H1 (cell line): ENCODE data around the gene UGT1A3. TPM values are rescaled to one million over a fixed set of nuclear protein-coding genes. Genes with fewer than 3 reads are reported as not detected.

Experiments used
- CTCF ChIA-PET: fragments of 300-600 bp; sonication (Branson Sonifier 250); formaldehyde crosslinking; loops from one replicate; lab custom pipeline; 2021; ENCODE audit not compliant: partially characterized antibody; lab: Charles Lee
- POLR2A ChIA-PET: fragments of 300-600 bp; sonication (Branson Sonifier 250); formaldehyde crosslinking; loops from one replicate; lab custom pipeline; 2021; ENCODE audit warnings: inconsistent platforms; ENCODE audit not compliant: partially characterized antibody; lab: Charles Lee
- DNase-seq, 2 experiments: peaks; one replicate each; pipeline versions ENCODE4 v3.0.0 to v3.0.0-alpha.2; 2010 to 2022; ENCODE audit warnings: low spot score in 2 of 2, low read depth in 1 of 2, mixed read lengths in 1 of 2
- FAIRE-seq: peaks from 2 replicates; lab custom pipeline; 2011; peaks lifted over from hg19 to GRCh38; lab: Jason Lieb, UNC
- H2AFZ ChIP-seq: 2 replicates; pipeline ENCODE4 v1.8.1; 2012; ENCODE audit warnings: low read length, inconsistent platforms
- H2AK5ac ChIP-seq: 2 replicates; pipeline ENCODE4 v1.6.1; 2013; ENCODE audit warnings: low read depth, low read length
- H2BK120ac ChIP-seq: replicated peaks from 2 replicates; pipeline ENCODE3; 2013; ENCODE audit warnings: low read depth, low read length, inconsistent platforms
- H2BK12ac ChIP-seq: 2 replicates; pipeline ENCODE4 v1.6.1; 2013; ENCODE audit warnings: low read depth, low read length
- H2BK15ac ChIP-seq: 2 replicates; pipeline ENCODE4 v1.6.1; 2013; ENCODE audit warnings: low read length
- H2BK20ac ChIP-seq: 2 replicates; pipeline ENCODE4 v1.6.1; 2013; ENCODE audit warnings: low read length
- H2BK5ac ChIP-seq: 2 replicates; pipeline ENCODE4 v1.6.1; 2013; ENCODE audit warnings: low read depth, low read length
- H3K14ac ChIP-seq: 2 replicates; pipeline ENCODE4 v1.6.1; 2013; ENCODE audit warnings: inconsistent platforms; ENCODE audit not compliant: insufficient read length
- H3K18ac ChIP-seq: 2 replicates; pipeline ENCODE4 v1.6.1; 2013; ENCODE audit warnings: low read length; ENCODE audit errors: extremely low read depth
- H3K23ac ChIP-seq: 2 replicates; pipeline ENCODE4 v1.6.1; 2013; ENCODE audit warnings: inconsistent platforms; ENCODE audit not compliant: insufficient read length
- H3K23me2 ChIP-seq: 2 replicates; pipeline ENCODE4 v1.6.1; 2013; ENCODE audit warnings: low read depth, low read length
- H3K27ac ChIP-seq: 2 replicates; pipeline ENCODE4 v1.6.1; 2011; ENCODE audit warnings: low read depth, low read length, inconsistent platforms
- H3K27me3 ChIP-seq, 4 experiments: replicated peaks in 1 of 4; 1 replicate in 1 of 4; 2 replicates in 3 of 4; pipeline versions ENCODE4 v1.6.1 to v1.8.1; 2011 to 2013; ENCODE audit warnings: low read length in 3 of 4, mild to moderate bottlenecking in 3 of 4, inconsistent platforms in 2 of 4, mixed read lengths in 2 of 4, moderate library complexity in 1 of 4; ENCODE audit not compliant: control insufficient read depth in 3 of 4, insufficient read depth in 3 of 4; ENCODE audit errors: extremely low read depth in 1 of 4
- H3K36me3 ChIP-seq, 4 experiments: 2 replicates each; pipeline versions ENCODE4 v1.6.1 to v1.8.1; 2011 to 2013; ENCODE audit warnings: mild to moderate bottlenecking in 4 of 4, low read length in 3 of 4, moderate library complexity in 2 of 4, control low read depth in 1 of 4, inconsistent platforms in 1 of 4; ENCODE audit not compliant: insufficient read depth in 4 of 4, control insufficient read depth in 2 of 4
- H3K4ac ChIP-seq: replicated peaks from 2 replicates; pipeline ENCODE3; 2013; ENCODE audit warnings: low read length, low read depth, mixed read lengths, inconsistent platforms; ENCODE audit not compliant: insufficient read length
- H3K4me1 ChIP-seq, 4 experiments: replicated peaks in 1 of 4; 1 replicate in 1 of 4; 2 replicates in 3 of 4; pipeline versions ENCODE4 v1.6.1 to v1.8.1; 2011 to 2013; ENCODE audit warnings: low read length in 3 of 4, inconsistent platforms in 2 of 4, mixed read lengths in 1 of 4; ENCODE audit not compliant: insufficient read depth in 4 of 4, control insufficient read depth in 3 of 4
- H3K4me2 ChIP-seq, 2 experiments: 2 replicates each; pipeline versions ENCODE4 v1.6.1 to v1.8.1; 2011 to 2013; ENCODE audit warnings: low read depth in 2 of 2, low read length in 2 of 2, control low read depth in 1 of 2, inconsistent platforms in 1 of 2, mild to moderate bottlenecking in 1 of 2; ENCODE audit not compliant: insufficient read depth in 1 of 2
- H3K4me3 ChIP-seq, 4 experiments: fragments of 200-600, 300-600 bp in 1 of 4; sonication (generic), shearing (Covaris generic), sonication (Bioruptor Twin) in 1 of 4; 2 replicates each; pipeline versions ENCODE4 v1.5.1 to v1.8.1; 2011 to 2016; ENCODE audit warnings: low read length in 4 of 4, low read depth in 3 of 4, control low read depth in 2 of 4, inconsistent platforms in 2 of 4, mild to moderate bottlenecking in 2 of 4, mixed read lengths in 1 of 4, moderate library complexity in 1 of 4; ENCODE audit not compliant: insufficient read depth in 2 of 4; ENCODE audit errors: extremely low read depth in 1 of 4
- H3K56ac ChIP-seq: replicated peaks from 2 replicates; pipeline ENCODE3; 2013; ENCODE audit warnings: low read depth, mild to moderate bottlenecking, mixed read lengths, low read length, inconsistent platforms; ENCODE audit not compliant: insufficient read length
- H3K79me1 ChIP-seq: 2 replicates; pipeline ENCODE4 v1.6.1; 2013; ENCODE audit warnings: low read depth, low read length, control low read depth
- H3K79me2 ChIP-seq, 2 experiments: 2 replicates each; pipeline versions ENCODE4 v1.6.1 to v1.8.1; 2012 to 2013; ENCODE audit warnings: low read length in 2 of 2, mild to moderate bottlenecking in 2 of 2, inconsistent platforms in 1 of 2; ENCODE audit not compliant: insufficient read depth in 2 of 2, control insufficient read depth in 1 of 2
- H3K9ac ChIP-seq, 4 experiments: replicated peaks in 1 of 4; 1 replicate in 1 of 4; 2 replicates in 3 of 4; pipeline versions ENCODE4 v1.6.1 to v1.8.1; 2011 to 2013; ENCODE audit warnings: low read depth in 3 of 4, low read length in 3 of 4, control low read depth in 2 of 4, mild to moderate bottlenecking in 2 of 4, moderate library complexity in 2 of 4, inconsistent platforms in 1 of 4; ENCODE audit errors: extremely low read depth in 1 of 4
- H3K9me3 ChIP-seq, 2 experiments: 2 replicates each; pipeline versions ENCODE4 v1.6.1 to v1.8.1; 2012 to 2013; ENCODE audit warnings: mild to moderate bottlenecking in 2 of 2, moderate library complexity in 2 of 2, control low read depth in 1 of 2, inconsistent platforms in 1 of 2, low read depth in 1 of 2, low read length in 1 of 2, mixed read lengths in 1 of 2; ENCODE audit not compliant: insufficient read depth in 2 of 2
- H4K20me1 ChIP-seq, 2 experiments: replicated peaks in 1 of 2; 2 replicates each; pipeline versions ENCODE3 to v1.8.1; 2011 to 2013; ENCODE audit warnings: inconsistent platforms in 2 of 2, low read length in 2 of 2, mild to moderate bottlenecking in 1 of 2; ENCODE audit not compliant: insufficient read depth in 2 of 2, control insufficient read depth in 1 of 2
- H4K5ac ChIP-seq: 2 replicates; pipeline ENCODE4 v1.6.1; 2013; ENCODE audit warnings: low read length, low read depth, mixed read lengths, inconsistent platforms; ENCODE audit not compliant: insufficient read length
- H4K8ac ChIP-seq: 2 replicates; pipeline ENCODE4 v1.8.0; 2013; ENCODE audit warnings: mild to moderate bottlenecking, moderate library complexity, low read length, inconsistent platforms; ENCODE audit not compliant: insufficient read depth; ENCODE audit errors: extremely low read depth
- H4K91ac ChIP-seq: replicated peaks from 2 replicates; pipeline ENCODE3; 2013; ENCODE audit warnings: low read length, mixed read lengths, inconsistent platforms; ENCODE audit not compliant: insufficient read length
- BCL11A ChIP-seq, 2 experiments: IDR thresholded peaks; one replicate each; pipeline ENCODE4 v1.6.1; 2011; ENCODE audit warnings: low read depth in 2 of 2, low read length in 2 of 2, mild to moderate bottlenecking in 2 of 2
- CBX8 ChIP-seq: fragments of 300-800, 300-1000 bp; sonication (generic); IDR thresholded peaks from 2 replicates; pipeline ENCODE4 v1.7.1; 2016; ENCODE audit warnings: low read depth, low read length, borderline replicate concordance
- CHD2 ChIP-seq: IDR thresholded peaks from 2 replicates; pipeline ENCODE4 v1.6.1; 2012; ENCODE audit warnings: low read length, improper control_type of control experiment
- CTBP2 ChIP-seq: IDR thresholded peaks from 2 replicates; pipeline ENCODE4 v1.7.0; 2011; ENCODE audit warnings: borderline replicate concordance, mild to moderate bottlenecking, moderate library complexity, mixed read lengths, low read length; ENCODE audit not compliant: insufficient read depth, insufficient read length
- EGR1 ChIP-seq: IDR thresholded peaks from 2 replicates; pipeline ENCODE4 v1.6.1; 2011; ENCODE audit warnings: low read depth, low read length, borderline replicate concordance
- PHF8 ChIP-seq: fragments of 200-600 bp; sonication (generic); conservative IDR thresholded peaks from 2 replicates; pipeline ENCODE4 v1.7.1; 2012; ENCODE audit warnings: low read depth, mild to moderate bottlenecking, inconsistent platforms, low read length, moderate library complexity
- SP2 ChIP-seq: IDR thresholded peaks from 2 replicates; pipeline ENCODE4 v1.6.1; 2012; ENCODE audit warnings: mild to moderate bottlenecking, low read length, inconsistent platforms
- WGBS, 2 experiments: shearing (Covaris generic) in 1 of 2; methylation state at CpG; one replicate each; pipeline versions ENCODE4 v1.1.6 to v1.1.7; 2013 to 2015; ENCODE audit warnings: low lambda C conversion rate in 2 of 2, mixed read lengths in 2 of 2, inconsistent platforms in 1 of 2, low coverage in 1 of 2, missing lambda C conversion rate in 1 of 2; ENCODE audit not compliant: insufficient replicate concordance in 2 of 2, insufficient coverage in 1 of 2, insufficient read length in 1 of 2; ENCODE audit errors: extremely low coverage in 1 of 2, missing lambda C conversion rate in 1 of 2; 5-methylcytosine and 5-hydroxymethylcytosine counted together
- polyA plus RNA-seq, 7 experiments: library from polyadenylated mRNA; depleted of rRNA in 3 of 7; stranded (reverse) in 5 of 7; unstranded in 2 of 7; fragments of >200 nt in 5 of 7; fragments of 200-250 nt in 2 of 7; gene quantifications; 1 replicate in 5 of 7; 2 replicates in 1 of 7; 4 replicates in 1 of 7; pipeline versions ENCODE4 v1.2.1 to v1.2.3, GENCODE V29; 2011 to 2013; ENCODE audit warnings: missing spikeins in 2 of 7, mixed read lengths in 2 of 7
- total RNA-seq: library from RNA; stranded (reverse); fragmentation: NEBNext Ultra II Directional; extraction: Animal tissue kit (Norgen Biotek cat#: 25700); gene quantifications from 2 replicates; pipeline ENCODE4 v1.2.1, GENCODE V29; 2021
- TF ChIP-seq, protein P1 (sequence below): IDR thresholded peaks from 2 replicates; pipeline ENCODE4 v1.6.1; 2012; ENCODE audit warnings: inconsistent platforms
- TF ChIP-seq, protein P2 (sequence below), 3 experiments: IDR thresholded peaks; 1 replicate in 2 of 3; 2 replicates in 1 of 3; pipeline versions ENCODE4 v1.5.1 to v1.6.1; 2011; ENCODE audit warnings: low read length in 3 of 3, mild to moderate bottlenecking in 3 of 3, inconsistent platforms in 2 of 3, low read depth in 1 of 3, moderate library complexity in 1 of 3; ENCODE audit not compliant: insufficient read depth in 1 of 3; ENCODE audit errors: control extremely low read depth in 1 of 3

UGT1A3 gene
- total and polyA plus RNA-seq, 2 of the 8 experiments (the other 6 are each of a cell fraction or from before 2014, with no cell fraction given) = not detected

DNA sequence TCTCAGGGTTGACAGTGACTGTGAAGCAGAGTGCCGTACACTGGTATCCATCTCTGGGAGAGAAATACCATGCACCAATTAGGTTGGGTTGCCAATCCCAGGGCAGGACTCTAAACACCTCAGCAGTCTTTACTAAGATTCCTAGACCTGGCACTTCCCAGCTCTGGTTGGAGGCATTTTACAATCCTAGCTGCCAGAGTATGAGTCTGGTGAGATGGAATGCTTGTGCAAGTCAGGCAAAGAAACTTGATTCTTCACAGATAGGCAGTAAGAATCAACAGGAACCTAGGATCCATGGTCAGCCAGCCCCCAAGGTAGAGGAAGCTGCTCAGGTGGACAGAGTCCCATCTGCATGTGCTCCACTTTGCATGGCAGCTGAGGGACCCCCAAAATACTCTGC lies 22.1 kb upstream of the UGT1A3 start:
- POLR2A ChIA-PET = no interaction called here
- CTCF ChIA-PET = interaction anchor here (0.6 to 0.7 kb wide), 4 partner anchors 108 to 309 kb away, joined by 3 to 4 read pairs (median 4); no protein-coding TSS in a partner anchor
- WGBS, 2 experiments = 100% methylated on average over 1 of the region's 1 CpG; no CpG with 5 or more reads in 1 of the 2 experiments

More for the DNA sequence above, 22.1 kb upstream of the UGT1A3 start:
- Histone ChIP-seq H2BK5ac (no peak overlapping the region), H3K4ac (no peak overlapping the region)
- TF ChIP-seq BCL11A (IDR thresholded peaks at IDR 0.05; ENCODE audit: low read depth in 2 of 2, low read length in 2 of 2) (no peak), EGR1 (no peak), CBX8 (no peak), SP2 (no peak), CTBP2 (no peak), CHD2 (no peak), PHF8 (no peak)
- TF ChIP-seq, protein P1, sequence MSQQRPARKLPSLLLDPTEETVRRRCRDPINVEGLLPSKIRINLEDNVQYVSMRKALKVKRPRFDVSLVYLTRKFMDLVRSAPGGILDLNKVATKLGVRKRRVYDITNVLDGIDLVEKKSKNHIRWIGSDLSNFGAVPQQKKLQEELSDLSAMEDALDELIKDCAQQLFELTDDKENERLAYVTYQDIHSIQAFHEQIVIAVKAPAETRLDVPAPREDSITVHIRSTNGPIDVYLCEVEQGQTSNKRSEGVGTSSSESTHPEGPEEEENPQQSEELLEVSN = no peak
- TF ChIP-seq, protein P2, sequence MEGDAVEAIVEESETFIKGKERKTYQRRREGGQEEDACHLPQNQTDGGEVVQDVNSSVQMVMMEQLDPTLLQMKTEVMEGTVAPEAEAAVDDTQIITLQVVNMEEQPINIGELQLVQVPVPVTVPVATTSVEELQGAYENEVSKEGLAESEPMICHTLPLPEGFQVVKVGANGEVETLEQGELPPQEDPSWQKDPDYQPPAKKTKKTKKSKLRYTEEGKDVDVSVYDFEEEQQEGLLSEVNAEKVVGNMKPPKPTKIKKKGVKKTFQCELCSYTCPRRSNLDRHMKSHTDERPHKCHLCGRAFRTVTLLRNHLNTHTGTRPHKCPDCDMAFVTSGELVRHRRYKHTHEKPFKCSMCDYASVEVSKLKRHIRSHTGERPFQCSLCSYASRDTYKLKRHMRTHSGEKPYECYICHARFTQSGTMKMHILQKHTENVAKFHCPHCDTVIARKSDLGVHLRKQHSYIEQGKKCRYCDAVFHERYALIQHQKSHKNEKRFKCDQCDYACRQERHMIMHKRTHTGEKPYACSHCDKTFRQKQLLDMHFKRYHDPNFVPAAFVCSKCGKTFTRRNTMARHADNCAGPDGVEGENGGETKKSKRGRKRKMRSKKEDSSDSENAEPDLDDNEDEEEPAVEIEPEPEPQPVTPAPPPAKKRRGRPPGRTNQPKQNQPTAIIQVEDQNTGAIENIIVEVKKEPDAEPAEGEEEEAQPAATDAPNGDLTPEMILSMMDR (IDR thresholded peaks at IDR 0.05; ENCODE audit: control extremely low read depth in 1 of 3, insufficient read depth in 1 of 3, low read depth in 1 of 3, low read length in 3 of 3) = no peak
- TF ChIP-seq, all 59 proteins: peak for 0
- no peak overlapping the region for H2BK120ac ChIP-seq
- H2AFZ ChIP-seq = 0 out of 2 replicates have a peak overlapping the region, but pooled peaks have one; percentile 24
- FAIRE-seq (no peak), DNase-seq (no peak)
- no peak overlapping the region for H3K18ac ChIP-seq
- H4K20me1 ChIP-seq = no peaks in the 10 kb centered on the region
- no peak overlapping the region for H3K4me2 ChIP-seq
- H4K8ac ChIP-seq = no peak overlapping the region
- no peak overlapping the region for H4K91ac ChIP-seq
- no peaks in the 10 kb centered on the region for H3K79me1 ChIP-seq
- no peaks in the 10 kb centered on the region for H3K9me3 ChIP-seq
- H3K27ac ChIP-seq = no peak overlapping the region
- H3K4me1 ChIP-seq = no peaks in the 10 kb centered on the region
- H2BK20ac ChIP-seq = no peak overlapping the region
- no peak overlapping the region for H3K14ac ChIP-seq
- H4K5ac ChIP-seq = no peak overlapping the region
- no peak overlapping the region for H2AK5ac ChIP-seq
- H3K23me2 ChIP-seq = no peaks in the 10 kb centered on the region
- no peak overlapping the region for H3K9ac ChIP-seq
- H2BK15ac ChIP-seq = no peak overlapping the region
- H3K27me3 ChIP-seq = peaks cover 0 to 1% (median 0%) of the 10 kb centered on the region in 4 experiments; a peak in 1 of 7 replicates
- no peak overlapping the region for H3K56ac ChIP-seq
- no peak overlapping the region; the same call in 1 of the 2 replicates for H2BK12ac ChIP-seq
- H3K23ac ChIP-seq = no peak overlapping the region
- H3K79me2 ChIP-seq = no peaks in the 10 kb centered on the region
- no peak overlapping the region for H3K4me3 ChIP-seq
- no peaks in the 10 kb centered on the region for H3K36me3 ChIP-seq
